Measurements from ENCODE around the gene SLC35G6. TPM values are rescaled to one million over a fixed set of nuclear protein-coding genes. Genes with fewer than 3 reads are reported as not detected.
A peak's percentile ranks its signal among the peaks of the same experiment; 100 is the strongest.
"Not testable (repeated sequence)": the region's sequence is repeated elsewhere in the genome, so short reads cannot be mapped to it uniquely, and the experiment has no call there.

SLC35G6 gene
- total RNA-seq, 2 experiments from 2014 or later, result not detected

GRCh38 chr17:7469843-7470242, 11.4 kb upstream of the SLC35G6 start:
- DNase-seq; POLR2A ChIA-PET; ATAC-seq; H3K27ac Mint-ChIP-seq; H3K27me3 Mint-ChIP-seq; H3K4me3 Mint-ChIP-seq; intact Hi-C loops (cut with DNase I, micrococcal nuclease); H3K9me3 Mint-ChIP-seq (ENCODE audit: low read depth): not testable (repeated sequence)
- CTCF ChIA-PET, result interaction anchor here (0.8 to 1.5 kb wide), 3 partner anchors 24 to 33 kb away, joined by 3 to 5 read pairs (median 4); no protein-coding TSS in a partner anchor
- Mint-ChIP-seq H3K4me1 (peaks cover 23% of the 10 kb centered on the region), H3K36me3 (ENCODE audit: low read depth) (peaks cover 12% of the 10 kb centered on the region)

DNA sequence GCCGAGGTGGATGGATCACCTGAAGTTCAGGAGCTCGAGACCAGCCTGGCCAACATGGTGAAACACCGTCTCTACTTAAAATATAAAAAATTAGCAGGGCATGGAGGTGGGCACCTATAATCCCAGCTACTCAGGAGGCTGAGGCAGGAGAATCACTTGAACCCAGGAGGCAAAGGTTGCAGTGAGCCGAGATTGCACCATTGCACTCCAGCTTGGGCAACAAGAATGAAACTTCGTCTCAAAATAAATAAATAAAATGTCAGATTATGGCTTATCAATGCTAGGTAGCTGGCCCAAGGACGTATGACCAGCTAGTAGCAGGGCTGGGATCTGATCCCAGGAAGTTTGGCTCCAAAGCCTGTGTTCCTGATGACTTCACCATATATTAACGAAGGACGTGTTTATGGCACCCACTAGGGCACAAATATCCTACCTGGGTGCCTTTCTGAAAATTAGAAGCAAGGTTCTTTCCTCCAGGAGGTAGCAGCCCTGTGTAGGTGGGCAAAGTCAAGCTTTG, 10.7 kb upstream of the SLC35G6 start:
- Mint-ChIP-seq H3K4me1 (peaks cover 23% of the 10 kb centered on the region), H3K36me3 (ENCODE audit: low read depth) (peaks cover 10% of the 10 kb centered on the region)
- DNase-seq; ATAC-seq; H3K27ac Mint-ChIP-seq; H3K9me3 Mint-ChIP-seq (ENCODE audit: low read depth); intact Hi-C loops (cut with DNase I, micrococcal nuclease); H3K27me3 Mint-ChIP-seq; H3K4me3 Mint-ChIP-seq; POLR2A ChIA-PET: not testable (repeated sequence)
- CTCF ChIA-PET, result interaction anchor here (0.8 to 1.5 kb wide), 3 partner anchors 25 to 33 kb away, joined by 3 to 5 read pairs (median 4); no protein-coding TSS in a partner anchor

GRCh38 chr17:7471729-7472128, 9.5 kb upstream of the SLC35G6 start:
- CTCF ChIA-PET, result interaction anchor here (0.6 to 0.8 kb wide), 3 partner anchors 9 to 147 kb away, joined by 3 read pairs; partner anchors contain the start of gene TMEM95
- intact Hi-C loops (cut with DNase I, micrococcal nuclease), result no loop called here
- DNase-seq (no peak), ATAC-seq (no peak)
- Mint-ChIP-seq H3K36me3 (ENCODE audit: low read depth) (peaks cover 13% of the 10 kb centered on the region), H3K4me1 (peaks cover 35% of the 10 kb centered on the region), H3K27me3 (no peaks in the 10 kb centered on the region), H3K9me3 (ENCODE audit: low read depth) (no peaks in the 10 kb centered on the region), H3K27ac (peak overlapping the region; percentile 47), H3K4me3 (no peak overlapping the region)
- POLR2A ChIA-PET, result no interaction called here

DNA sequence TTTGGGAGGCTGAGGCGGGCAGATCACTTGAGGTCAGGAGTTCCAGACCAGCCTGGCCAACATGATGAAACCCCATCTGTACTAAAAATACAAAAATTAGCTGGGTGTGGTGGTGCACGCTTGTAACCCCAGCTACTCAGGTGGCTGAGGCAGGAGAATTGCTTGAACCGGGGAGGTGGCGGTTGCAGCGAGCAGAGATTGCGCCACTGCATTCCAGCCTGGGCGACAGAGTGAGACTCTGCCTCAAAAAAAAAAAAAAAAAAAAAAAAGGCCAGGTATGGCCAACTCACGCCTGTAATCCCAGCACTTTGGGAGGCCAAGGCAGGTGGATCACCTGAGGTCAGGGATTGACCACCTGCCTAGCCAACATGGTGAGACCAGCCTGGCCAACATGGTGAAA, 6.5 kb upstream of the SLC35G6 start:
- intact Hi-C loops (cut with DNase I, micrococcal nuclease); POLR2A ChIA-PET; DNase-seq; H3K27ac Mint-ChIP-seq; H3K4me3 Mint-ChIP-seq; H3K9me3 Mint-ChIP-seq (ENCODE audit: low read depth); ATAC-seq; H3K27me3 Mint-ChIP-seq: not testable (repeated sequence)
- Mint-ChIP-seq H3K36me3 (ENCODE audit: low read depth) (peaks cover 10% of the 10 kb centered on the region), H3K4me1 (peaks cover 45% of the 10 kb centered on the region)
- CTCF ChIA-PET, result interaction anchor here (1.1 to 3.5 kb wide), 2 partner anchors 12 to 86 kb away, joined by 3 to 12 read pairs; no protein-coding TSS in a partner anchor

DNA sequence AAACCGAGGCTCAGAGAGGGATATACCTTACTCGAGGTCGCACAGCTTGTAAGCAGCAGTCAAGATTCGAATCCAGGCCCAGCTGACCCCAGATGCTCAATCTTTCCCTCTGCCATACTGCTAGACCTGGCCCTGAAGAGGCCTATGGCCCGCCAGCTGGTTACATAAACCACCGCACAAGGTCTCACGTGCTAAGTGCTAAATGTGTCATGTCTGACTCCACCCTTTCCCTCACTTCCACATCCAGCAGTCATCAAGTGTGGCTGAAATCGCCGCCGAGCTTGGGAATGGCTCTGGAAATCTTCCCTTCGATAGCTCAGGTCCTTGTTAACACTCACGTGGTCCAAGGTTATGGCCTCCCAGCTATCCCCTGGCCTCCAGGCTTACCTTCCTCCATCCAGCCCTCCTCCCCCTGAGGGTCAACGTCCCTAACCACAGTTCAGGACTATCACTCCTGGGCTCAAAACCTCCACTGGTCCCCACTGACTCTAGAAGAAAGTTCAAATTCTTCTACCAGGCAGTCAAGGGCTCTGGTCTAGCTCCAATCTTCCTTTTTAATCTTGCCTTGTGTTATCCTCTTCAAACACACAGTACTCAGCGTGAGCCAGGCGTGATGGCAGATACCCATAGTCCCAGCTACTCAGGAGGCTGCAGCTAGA, 5.4 kb upstream of the SLC35G6 start:
- ChIA-PET POLR2A (interaction anchor here (0.6 to 1.7 kb wide), 3 partner anchors 9 to 12 kb away, joined by 3 to 9 read pairs (median 3); no protein-coding TSS in a partner anchor), CTCF (interaction anchor here (0.7 to 3.5 kb wide), 10 partner anchors 10 to 153 kb away, joined by 3 to 12 read pairs (median 4); partner anchors contain the start of genes SENP3 and TMEM102)
- peaks cover 55% of the 10 kb centered on the region for H3K4me1 Mint-ChIP-seq
- H3K9me3 Mint-ChIP-seq (ENCODE audit: low read depth), result no peaks in the 10 kb centered on the region
- H3K27me3 Mint-ChIP-seq, result no peaks in the 10 kb centered on the region
- DNase-seq (peak; percentile 34), ATAC-seq (no peak)
- H3K4me3 Mint-ChIP-seq, result no peak overlapping the region
- intact Hi-C loops (cut with DNase I, micrococcal nuclease), result loop anchor here in 1 of 2 experiments (2.0 kb wide), 1 partner anchor 35 kb away; no protein-coding TSS in a partner anchor
- peak overlapping the region; percentile 75 for H3K27ac Mint-ChIP-seq
- H3K36me3 Mint-ChIP-seq (ENCODE audit: low read depth), result peaks cover 10% of the 10 kb centered on the region

DNA sequence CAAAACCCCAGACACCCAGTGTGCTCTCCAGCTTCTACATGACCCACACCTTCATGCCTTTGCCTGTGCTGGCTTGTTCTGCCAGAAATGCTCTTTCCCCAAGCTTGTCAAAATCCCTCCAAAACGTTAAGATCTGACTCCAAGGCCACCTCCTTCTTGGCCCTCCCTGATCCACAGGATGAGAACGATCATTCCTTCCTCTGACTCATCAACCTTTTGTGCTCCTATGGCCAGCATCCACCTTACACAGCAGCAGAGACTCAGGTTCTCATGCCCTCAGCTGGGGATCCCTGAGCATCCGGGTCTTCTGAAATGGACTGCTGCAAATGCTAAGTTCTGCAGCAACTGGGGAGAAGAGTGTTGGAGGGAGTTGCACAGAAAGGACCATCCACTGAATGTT, 4.8 kb upstream of the SLC35G6 start:
- peak overlapping the region; percentile 87 for H3K4me3 Mint-ChIP-seq

DNA sequence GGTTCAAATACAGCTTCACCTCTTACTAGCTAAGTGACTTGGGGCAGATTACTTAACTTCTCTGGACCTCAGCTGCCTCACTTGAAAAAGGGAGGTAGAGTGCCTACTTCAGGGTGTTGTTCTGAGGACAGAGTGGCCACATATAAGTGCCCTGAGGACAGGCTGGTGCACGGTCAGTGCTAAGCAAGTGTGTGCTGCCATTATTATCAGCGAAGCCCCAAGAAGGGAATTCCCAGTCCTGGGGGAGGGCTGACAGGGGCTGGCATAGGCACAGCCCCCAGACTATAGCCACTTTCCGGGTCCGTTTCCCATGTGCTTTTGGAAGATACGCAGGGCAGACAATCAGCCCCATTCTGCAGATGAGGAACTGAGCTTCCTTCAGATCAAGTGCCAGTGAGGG, 4.3 kb upstream of the SLC35G6 start:
- DNase-seq, result no peak
- Mint-ChIP-seq H3K36me3 (ENCODE audit: low read depth) (peaks cover 10% of the 10 kb centered on the region), H3K27me3 (no peaks in the 10 kb centered on the region), H3K4me3 (peak overlapping the region; percentile 87), H3K27ac (peak overlapping the region; percentile 75), H3K9me3 (ENCODE audit: low read depth) (no peaks in the 10 kb centered on the region), H3K4me1 (peaks cover 59% of the 10 kb centered on the region)
- no peak for ATAC-seq
- CTCF ChIA-PET, result interaction anchor here (0.5 to 3.5 kb wide), 6 partner anchors 10 to 238 kb away, joined by 3 to 12 read pairs (median 5); partner anchors contain the start of gene TMEM102
- intact Hi-C loops (cut with DNase I, micrococcal nuclease), result loop anchor here in 1 of 2 experiments (2.0 kb wide), 1 partner anchor 36 kb away; no protein-coding TSS in a partner anchor
- POLR2A ChIA-PET, result interaction anchor here (0.6 to 1.7 kb wide), 5 partner anchors 9 to 1154 kb away, joined by 3 to 9 read pairs (median 3); no protein-coding TSS in a partner anchor

More for the DNA sequence above, 4.8 kb upstream of the SLC35G6 start:
- H3K4me1 Mint-ChIP-seq, result peaks cover 59% of the 10 kb centered on the region
- intact Hi-C loops (cut with DNase I, micrococcal nuclease), result loop anchor here in 1 of 2 experiments (2.0 kb wide), 1 partner anchor 36 kb away; no protein-coding TSS in a partner anchor
- DNase-seq, result no peak
- CTCF ChIA-PET, result interaction anchor here (0.5 to 3.5 kb wide), 11 partner anchors 10 to 238 kb away, joined by 3 to 12 read pairs (median 4); partner anchors contain the start of genes SENP3 and TMEM102
- POLR2A ChIA-PET, result interaction anchor here (0.6 to 1.7 kb wide), 6 partner anchors 9 to 1154 kb away, joined by 3 to 9 read pairs (median 3); no protein-coding TSS in a partner anchor
- H3K36me3 Mint-ChIP-seq (ENCODE audit: low read depth), result peaks cover 10% of the 10 kb centered on the region
- no peak for ATAC-seq
- H3K9me3 Mint-ChIP-seq (ENCODE audit: low read depth), result no peaks in the 10 kb centered on the region
- H3K27me3 Mint-ChIP-seq, result no peaks in the 10 kb centered on the region
- peak overlapping the region; percentile 75 for H3K27ac Mint-ChIP-seq

DNA sequence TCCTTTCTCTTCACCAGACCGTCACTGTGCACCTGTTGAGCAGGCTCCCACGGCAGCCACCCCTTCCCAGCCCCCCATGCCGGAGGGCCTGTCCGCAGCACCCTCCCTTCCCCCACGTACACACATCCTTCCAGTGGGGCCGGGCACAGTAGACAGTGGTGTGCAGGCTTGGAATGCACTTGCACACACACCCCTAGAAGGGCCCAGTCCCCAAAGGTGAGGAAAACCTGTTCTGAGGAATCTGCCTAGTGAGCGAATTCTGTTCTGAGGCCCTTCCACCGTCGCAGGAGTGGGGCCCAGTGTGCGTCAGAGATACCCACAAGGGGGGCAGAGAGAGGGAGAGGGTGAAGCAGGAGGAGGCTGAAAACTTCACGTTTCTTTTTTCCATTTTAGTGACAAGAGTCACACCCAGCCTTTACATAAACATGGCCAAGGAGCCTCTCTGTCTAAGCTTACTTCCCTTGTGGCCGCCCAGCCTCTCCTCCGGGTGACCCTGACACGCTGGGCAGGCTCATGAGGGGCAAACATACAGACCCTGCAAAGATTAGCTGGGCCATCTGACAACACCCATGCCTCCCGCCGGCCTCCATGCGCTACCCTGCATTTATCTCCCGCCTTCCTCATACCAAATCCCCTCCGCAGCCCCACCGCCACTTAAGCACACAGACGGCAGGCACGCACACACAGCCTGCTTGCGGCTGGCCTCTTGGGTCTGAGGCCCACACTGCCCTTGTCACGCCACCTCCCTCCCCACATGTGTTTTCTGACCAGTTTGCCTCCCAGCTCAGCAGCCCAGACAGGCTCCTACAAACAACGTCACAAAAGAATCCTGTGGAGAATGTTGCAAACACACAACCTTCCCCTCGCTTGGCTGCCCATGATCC, 3.6 kb upstream of the SLC35G6 start:
- peak; percentile 66 for DNase-seq
- Mint-ChIP-seq H3K4me1 (peaks cover 62% of the 10 kb centered on the region), H3K27ac (peak overlapping the region; percentile 91), H3K27me3 (no peaks in the 10 kb centered on the region), H3K36me3 (ENCODE audit: low read depth) (peaks cover 10% of the 10 kb centered on the region), H3K4me3 (peak overlapping the region; percentile 87), H3K9me3 (ENCODE audit: low read depth) (no peaks in the 10 kb centered on the region)
- POLR2A ChIA-PET, result interaction anchor here (0.5 to 1.5 kb wide), 5 partner anchors 11 to 357 kb away, joined by 3 read pairs; partner anchors contain the start of gene TMEM102
- CTCF ChIA-PET, result interaction anchor here (0.5 to 3.5 kb wide), 6 partner anchors 9 to 237 kb away, joined by 3 to 16 read pairs (median 5); partner anchors contain the start of genes FGF11 and TMEM102
- peak; percentile 8 for ATAC-seq
- intact Hi-C loops (cut with DNase I, micrococcal nuclease), result loop anchor here (1.0 to 2.0 kb wide), 3 partner anchors 22 to 359 kb away; no protein-coding TSS in a partner anchor

DNA sequence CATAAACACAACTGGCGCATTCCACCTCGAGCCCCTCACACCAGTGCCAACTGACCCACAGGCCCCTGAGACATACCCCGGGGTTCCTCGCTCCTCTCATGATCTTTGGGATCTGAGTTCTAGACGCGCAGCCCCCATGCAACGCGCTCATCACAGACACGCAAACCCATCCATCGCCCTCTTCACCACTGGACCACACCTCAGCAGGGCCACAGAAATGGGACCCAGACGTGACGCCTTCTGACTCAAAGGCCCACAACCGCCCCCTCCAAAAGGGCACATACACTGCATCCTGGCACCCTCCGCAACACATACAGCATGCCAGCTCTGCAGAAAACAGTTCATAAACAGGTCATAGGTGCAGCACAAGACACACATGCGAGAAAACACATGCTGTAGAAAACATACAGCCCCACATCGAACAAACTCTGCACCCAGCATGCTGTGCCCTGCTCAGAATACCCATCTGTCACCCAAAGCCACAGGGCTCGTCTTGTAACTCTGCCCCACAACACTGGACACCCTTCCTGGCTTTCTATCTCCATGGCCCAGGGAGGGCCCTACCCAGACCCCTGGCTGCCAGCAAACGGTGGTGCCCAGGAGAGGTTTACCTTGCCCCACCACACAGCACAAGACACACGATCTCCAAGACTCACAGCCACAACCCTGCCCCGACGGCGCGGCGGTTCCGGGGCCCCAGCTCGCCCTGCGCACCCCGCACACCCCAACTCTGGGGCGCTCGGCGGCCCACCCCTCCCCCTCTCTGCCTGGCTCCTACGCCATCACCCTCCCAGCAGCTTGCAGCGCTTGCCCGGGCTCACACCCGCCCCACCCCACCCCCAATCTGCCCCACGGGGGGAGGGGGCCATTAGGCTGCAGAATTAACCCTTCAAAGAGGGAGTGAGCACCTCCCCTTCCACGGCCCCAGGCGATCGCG, 2.7 kb upstream of the SLC35G6 start:
- intact Hi-C loops (cut with DNase I, micrococcal nuclease), result loop anchor here (1.0 to 2.0 kb wide), 3 partner anchors 23 to 358 kb away; no protein-coding TSS in a partner anchor
- ChIA-PET CTCF (interaction anchor here (0.5 to 3.5 kb wide), 6 partner anchors 8 to 659 kb away, joined by 3 to 16 read pairs (median 4); partner anchors contain the start of gene FGF11), POLR2A (interaction anchor here (0.5 to 1.0 kb wide), 4 partner anchors 17 to 357 kb away, joined by 3 read pairs; partner anchors contain the start of gene TMEM102)
- H3K4me1 Mint-ChIP-seq, result peaks cover 67% of the 10 kb centered on the region
- peaks cover 10% of the 10 kb centered on the region for H3K36me3 Mint-ChIP-seq (ENCODE audit: low read depth)
- H3K27ac Mint-ChIP-seq, result peak overlapping the region; percentile 91
- peak; percentile 80 for DNase-seq
- H3K9me3 Mint-ChIP-seq (ENCODE audit: low read depth), result no peaks in the 10 kb centered on the region
- ATAC-seq, result peak; percentile 42
- no peaks in the 10 kb centered on the region for H3K27me3 Mint-ChIP-seq
- peak overlapping the region; percentile 87 for H3K4me3 Mint-ChIP-seq

All from activated CD4-positive, alpha-beta T cell treated with anti-CD3 and anti-CD28 coated beads for 36 hours (primary cell).